ENCODE data around the gene ICAM3. TPM values are rescaled to one million over a fixed set of nuclear protein-coding genes. Genes with fewer than 3 reads are reported as not detected.

The ICAM3 gene
- total and polyA plus RNA-seq, 2 of the 4 experiments (the other 2 are of a cell fraction), result 6.6 to 11.7 TPM

DNA sequence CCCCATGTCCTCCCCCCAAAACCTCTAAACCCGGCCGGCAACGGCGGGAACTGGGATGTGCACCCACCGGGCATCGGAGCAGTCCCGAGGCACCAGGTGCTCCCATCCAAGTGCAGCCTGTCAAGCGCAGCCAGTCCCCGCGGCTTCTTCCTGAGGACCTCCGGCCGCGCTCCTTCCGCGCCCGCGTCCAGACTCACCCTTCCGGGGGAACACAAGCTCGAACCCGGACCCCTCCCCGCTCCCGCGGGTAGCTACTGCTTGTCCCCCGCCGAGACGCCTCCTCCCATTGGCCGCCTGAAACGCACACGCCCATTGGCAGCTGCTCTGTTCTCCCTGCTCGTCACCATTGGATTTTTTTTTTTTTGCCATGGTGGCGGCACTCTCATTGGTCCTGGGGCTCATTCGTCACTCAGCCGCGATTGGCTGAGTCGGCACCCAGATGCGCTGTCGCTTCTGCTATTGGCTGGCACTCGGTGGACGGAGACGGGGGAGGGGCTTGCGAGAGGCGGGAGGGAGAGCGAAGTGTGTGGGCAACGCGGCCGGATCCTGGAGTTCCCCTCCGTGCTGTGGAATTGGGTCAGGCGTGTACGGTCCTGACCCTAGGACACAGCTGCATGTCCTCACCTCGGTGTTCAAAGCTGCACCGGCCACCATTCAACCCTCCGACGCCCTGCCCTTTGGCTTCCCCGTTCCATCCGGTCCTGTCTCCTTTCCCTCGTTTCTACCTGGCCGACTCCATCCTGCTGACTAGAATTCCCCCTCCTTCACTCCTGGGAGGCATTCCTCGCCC, 41.1 kb upstream of the ICAM3 start, which contains the start of gene TYK2:
Gene TYK2 (minus strand): TSS at position 260 of the 790 bp plus-strand sequence. CDS start 2,166 bp downstream, outside the sequence.
- Histone ChIP-seq H4K5ac (ENCODE audit: low read depth, low read length) (peak within 1 kb of the TSS; percentile 75), H2AFZ (replicated peaks; ENCODE audit: low read length, poor library complexity) (peak within 1 kb of the TSS; percentile 97), H2BK20ac (ENCODE audit: low read depth, low read length) (no peak within 1 kb of the TSS; the same call in 1 of the 2 replicates), H3K23ac (ENCODE audit: low read depth, low read length) (peak within 1 kb of the TSS; percentile 96), H3K4ac (ENCODE audit: low read depth, low read length) (peak within 1 kb of the TSS; percentile 83), H4K8ac (ENCODE audit: low read depth in 2 of 2, low read length in 2 of 2) (peak within 1 kb of the TSS; percentile 93 to 95), H2BK120ac (ENCODE audit: low read depth, low read length) (peak within 1 kb of the TSS; percentile 7; the same call in 1 of the 2 replicates), H3K9me1 (ENCODE audit: insufficient read depth, low read length) (no peaks in the 10 kb centered on the region), H3K18ac (ENCODE audit: low read depth, low read length) (no peak within 1 kb of the TSS; the same call in 1 of the 2 replicates), H3K9me3 (ENCODE audit: control insufficient read depth, insufficient read depth, low read length) (no peaks in the 10 kb centered on the region), H3K56ac (ENCODE audit: extremely low read depth, insufficient read depth, low read length) (peak within 1 kb of the TSS; percentile 86), H3K9ac (ENCODE audit: low read depth, low read length) (peak within 1 kb of the TSS; percentile 84), H3K27me3 (ENCODE audit: control insufficient read depth, insufficient read depth, low read length) (no peaks in the 10 kb centered on the region), H3K4me1 (ENCODE audit: control insufficient read depth, insufficient read depth, low read length) (peaks cover 2% of the 10 kb centered on the region), H2BK15ac (ENCODE audit: low read depth, low read length) (peak within 1 kb of the TSS; percentile 78; the same call in 1 of the 3 replicates), H3K4me3 (ENCODE audit: insufficient read depth, low read depth, low read length) (peak within 1 kb of the TSS; percentile 65), H3K27ac (ENCODE audit: insufficient read depth, low read length) (peak within 1 kb of the TSS; percentile 73), H2AK9ac (replicated peaks; ENCODE audit: low read depth, low read length, poor library complexity) (peak within 1 kb of the TSS; percentile 98), H4K91ac (ENCODE audit: insufficient read depth, low read depth, low read length) (peak within 1 kb of the TSS; percentile 78), H3K36me3 (ENCODE audit: control insufficient read depth, insufficient read depth, low read length) (peaks cover 8% of the 10 kb centered on the region; the same call in 1 of the 2 replicates), H3K14ac (replicated peaks; ENCODE audit: low read depth, low read length) (peak within 1 kb of the TSS; percentile 93), H3K79me1 (ENCODE audit: low read depth in 1 of 2, low read length in 2 of 2) (peaks cover 9 to 25% of the 10 kb centered on the region in 2 experiments; a peak in 3 of 4 replicates), H2BK5ac (ENCODE audit: low read depth, low read length, poor library complexity, severe bottlenecking) (peak within 1 kb of the TSS; percentile 73), H2AK5ac (ENCODE audit: low read depth, low read length) (peak within 1 kb of the TSS; percentile 92), H3K4me2 (ENCODE audit: low read depth, low read length) (peak within 1 kb of the TSS; percentile 86), H4K20me1 (ENCODE audit: insufficient read depth, low read length) (no peaks in the 10 kb centered on the region)
- 1% methylated on average over 36 of the region's 58 CpGs; no CpG with 5 or more reads in 1 of the 2 experiments for WGBS, 2 experiments (ENCODE audit: extremely low coverage in 2 of 2, insufficient read length in 1 of 2)
- BruUV-seq (replicated peaks), result no TSS peak
- CTCF ChIA-PET, result interaction anchor here (0.6 to 1.8 kb wide), 5 partner anchors 8 to 97 kb away, joined by 3 to 4 read pairs (median 3); no protein-coding TSS in a partner anchor
- dilution Hi-C loops (cut with HindIII; ENCODE audit: low sequenced_read_pairs, unreplicated experiment) (no loop called here), intact Hi-C loops (cut with micrococcal nuclease) (no loop called here), in situ Hi-C loops (cut with MboI; ENCODE audit: low sequenced_read_pairs) (loop anchor here (10.0 kb wide), 1 partner anchor 456 kb away; no protein-coding TSS in a partner anchor)
- peak; percentile 98 for DNase-seq
- peak; percentile 71 for TF ChIP-seq RFX5 (IDR thresholded peaks at IDR 0.05; ENCODE audit: low read depth, low read length)
- peak; percentile 2; the same call in 1 of the 2 replicates for TF ChIP-seq MAFK (IDR thresholded peaks at IDR 0.05; ENCODE audit: low read depth, low read length)
- TF ChIP-seq CEBPB (IDR thresholded peaks at IDR 0.05; ENCODE audit: low read depth, low read length), result no peak
- peak; percentile 77; the same call in 1 of the 2 replicates for TF ChIP-seq MAZ (IDR thresholded peaks at IDR 0.05; ENCODE audit: borderline replicate concordance, low read depth, low read length)
- TF ChIP-seq MXI1 (IDR thresholded peaks at IDR 0.05; ENCODE audit: borderline replicate concordance, low read depth, low read length), result 0 out of 2 replicates have a peak, but pooled peaks have one; percentile 29
- no peak for TF ChIP-seq CHD1 (IDR thresholded peaks at IDR 0.05; ENCODE audit: low read depth, low read length)
- TF ChIP-seq FOS (IDR thresholded peaks at IDR 0.05; ENCODE audit: low read depth, low read length), result peak; percentile 77; the same call in 1 of the 2 replicates
- TF ChIP-seq USF2 (IDR thresholded peaks at IDR 0.05; ENCODE audit: low read depth, low read length), result no peak
- POLR2A ChIA-PET (ENCODE audit: unreplicated experiment), result no interaction called here
- ATAC-seq (ENCODE audit: low read depth), result peak; percentile 98
